B cell (primary cell): Measurements from ENCODE around the gene CCDC9B. TPM values are rescaled to one million over a fixed set of nuclear protein-coding genes. Genes with fewer than 3 reads are reported as not detected.

ENCODE experiments used
- ATAC-seq: fragments of 200-7000 bp; cut with Tn5 transposase; one replicate; pipeline ENCODE4 v1.10.0; 2021; ENCODE audit warnings: low read depth, mild to moderate bottlenecking, moderate number of reproducible peaks, moderate library complexity
- CTCF ChIA-PET: fragments of 350-600 bp; sonication (Branson Sonifier 250); formaldehyde crosslinking; loops from one replicate; lab custom pipeline; 2021; ENCODE audit warnings: antibody characterized with exemption, inconsistent platforms; lab: Charles Lee
- POLR2A ChIA-PET: fragments of 350-600 bp; sonication (Branson Sonifier 250); formaldehyde crosslinking; loops from one replicate; lab custom pipeline; 2021; ENCODE audit warnings: antibody characterized with exemption; lab: Charles Lee
- DNase-seq: peaks from one replicate; pipeline ENCODE4 v3.0.0; 2013
- H2AFZ ChIP-seq: 2 replicates; pipeline ENCODE4 v1.6.1; 2012; ENCODE audit warnings: mild to moderate bottlenecking, low read depth, low read length; ENCODE audit not compliant: insufficient read depth, poor library complexity, severe bottlenecking
- H3K27ac ChIP-seq, 2 donors: 1 replicate in 1 of 2; 2 replicates in 1 of 2; pipeline ENCODE4 v1.5.1; 2012 to 2013; ENCODE audit warnings: low read length in 2 of 2, mild to moderate bottlenecking in 2 of 2, moderate library complexity in 1 of 2
- H3K27me3 ChIP-seq, 4 experiments: fragments of 200-600 bp in 1 of 4; sonication (generic) in 1 of 4; replicated peaks in 1 of 4; 1 replicate in 2 of 4; 2 replicates in 2 of 4; pipeline versions ENCODE4 v1.6.1 to v1.7.0; 2013 to 2016; ENCODE audit warnings: low read length in 3 of 4, mild to moderate bottlenecking in 2 of 4, mixed read lengths in 1 of 4, moderate library complexity in 1 of 4; ENCODE audit not compliant: insufficient read depth in 4 of 4, control insufficient read depth in 3 of 4; ENCODE audit errors: control extremely low read depth in 1 of 4
- H3K36me3 ChIP-seq, 2 experiments: replicated peaks in 1 of 2; 1 replicate in 1 of 2; 2 replicates in 1 of 2; pipeline versions ENCODE4 v1.6.1 to v1.7.1; 2013; ENCODE audit warnings: low read length in 1 of 2; ENCODE audit not compliant: insufficient read depth in 2 of 2, control insufficient read depth in 1 of 2; ENCODE audit errors: control extremely low read depth in 1 of 2, extremely low read depth in 1 of 2
- H3K4me1 ChIP-seq, 2 donors: fragments of 200-600 bp in 1 of 2; sonication (generic) in 1 of 2; 1 replicate in 1 of 2; 2 replicates in 1 of 2; pipeline versions ENCODE4 v1.5.1 to v1.6.1; 2013 to 2017; ENCODE audit warnings: low read length in 2 of 2; ENCODE audit not compliant: control insufficient read depth in 2 of 2, insufficient read depth in 2 of 2
- H3K4me2 ChIP-seq: replicated peaks from 2 replicates; pipeline ENCODE3; 2012; ENCODE audit warnings: mild to moderate bottlenecking, low read depth, low read length; ENCODE audit not compliant: poor library complexity, severe bottlenecking
- H3K4me3 ChIP-seq, 5 experiments: fragments of 200-600 bp in 1 of 5; sonication (generic) in 1 of 5; 1 replicate in 3 of 5; 2 replicates in 2 of 5; pipeline versions ENCODE4 v1.5.1 to v1.7.0; 2011 to 2016; ENCODE audit warnings: low read length in 4 of 5, mild to moderate bottlenecking in 4 of 5, low read depth in 2 of 5, control low read depth in 1 of 5, moderate library complexity in 1 of 5; ENCODE audit not compliant: insufficient read depth in 1 of 5; ENCODE audit errors: control extremely low read depth in 1 of 5, extremely low read depth in 1 of 5
- H3K79me2 ChIP-seq: fragments of 200-600 bp; sonication (generic); one replicate; pipeline ENCODE4 v1.6.0; 2016; ENCODE audit warnings: low read length; ENCODE audit not compliant: control insufficient read depth, insufficient read depth
- H3K9ac ChIP-seq: fragments of 200-600 bp; sonication (generic); 2 replicates; pipeline ENCODE4 v1.6.1; 2017; ENCODE audit warnings: mild to moderate bottlenecking, low read length, moderate library complexity
- H3K9me3 ChIP-seq, 3 donors: one replicate each; pipeline versions ENCODE4 v1.6.1 to v1.7.1; 2013; ENCODE audit warnings: low read length in 2 of 3; ENCODE audit not compliant: control insufficient read depth in 2 of 3, insufficient read depth in 1 of 3; ENCODE audit errors: control extremely low read depth in 1 of 3
- H4K20me1 ChIP-seq: 2 replicates; pipeline ENCODE4 v1.6.0; 2012; ENCODE audit warnings: mild to moderate bottlenecking, low read length; ENCODE audit not compliant: insufficient read depth, control insufficient read depth, poor library complexity, severe bottlenecking
- H3K27ac Mint-ChIP-seq: one replicate; pipeline ENCODE4 v1.8.0; 2021; ENCODE audit warnings: mixed read lengths
- H3K27me3 Mint-ChIP-seq: one replicate; pipeline ENCODE4 v1.8.0; 2021; ENCODE audit warnings: mixed read lengths
- H3K4me1 Mint-ChIP-seq: one replicate; pipeline ENCODE4 v1.8.0; 2021; ENCODE audit warnings: mixed read lengths
- H3K4me3 Mint-ChIP-seq: one replicate; pipeline ENCODE4 v1.8.0; 2021; ENCODE audit warnings: mixed read lengths
- H3K9me3 Mint-ChIP-seq: one replicate; pipeline ENCODE4 v1.8.0; 2022; ENCODE audit warnings: mixed read lengths; ENCODE audit not compliant: insufficient read depth
- CTCF ChIP-seq: fragments of 200-600 bp; IDR thresholded peaks from one replicate; pipeline ENCODE4 v1.8.0; 2022; ENCODE audit warnings: antibody characterized with exemption, mild to moderate bottlenecking
- EZH2 ChIP-seq: IDR thresholded peaks from 2 replicates; pipeline ENCODE4 v1.6.1; 2012; ENCODE audit warnings: borderline replicate concordance, low read depth, mild to moderate bottlenecking, moderate library complexity, low read length; ENCODE audit not compliant: insufficient read depth, poor library complexity, severe bottlenecking
- WGBS: methylation state at CpG from one replicate; pipeline ENCODE4 v1.1.5; 2013; ENCODE audit warnings: missing lambda C conversion rate; ENCODE audit not compliant: insufficient coverage; 5-methylcytosine and 5-hydroxymethylcytosine counted together
- intact Hi-C: fragments of 100-400 bp; cut with micrococcal nuclease; formaldehyde crosslinking; loops from one replicate; pipeline ENCODE4 v1.10.0; 2022
- polyA plus RNA-seq: library from polyadenylated mRNA; depleted of rRNA; stranded (reverse); fragments of >200 nt; gene quantifications from 2 replicates; pipeline ENCODE4 v1.2.3, GENCODE V29; 2012
- total RNA-seq, 2 donors: library from RNA; stranded (reverse); fragments of 120-200 nt in 1 of 2; gene quantifications; 1 replicate in 1 of 2; 2 replicates in 1 of 2; pipeline versions ENCODE4 v1.2.3 to v1.2.4, GENCODE V29; 2013 to 2022

The CCDC9B gene
- total and polyA plus RNA-seq, 2 donors (not counting 1 experiment from before 2014, with no cell fraction given), result 1.6 to 2.4 TPM

- H3K4me1 ChIP-seq, result no peaks in the 10 kb centered on the region
- no peak for DNase-seq
- POLR2A ChIA-PET, result no interaction called here
- 80% methylated on average over 3 of the region's 6 CpGs for WGBS
- intact Hi-C loops, result no loop called here
- ATAC-seq, result no peak
- H3K27me3 ChIP-seq, result no peaks in the 10 kb centered on the region
- no peaks in the 10 kb centered on the region for H4K20me1 ChIP-seq
- no peak overlapping the region for H3K4me2 ChIP-seq
- H3K79me2 ChIP-seq, result no peaks in the 10 kb centered on the region
- Mint-ChIP-seq H3K4me3 (no peak overlapping the region), H3K27me3 (no peaks in the 10 kb centered on the region), H3K27ac (no peak overlapping the region), H3K9me3 (no peaks in the 10 kb centered on the region), H3K4me1 (no peaks in the 10 kb centered on the region)
- no peak overlapping the region for H2AFZ ChIP-seq
- TF ChIP-seq EZH2 (no peak), CTCF (no peak)
- CTCF ChIA-PET, result interaction anchor here (0.6 to 15.0 kb wide), 3 partner anchors 9 to 515 kb away, joined by 3 to 308 read pairs (median 6); no protein-coding TSS in a partner anchor
- H3K9ac ChIP-seq, result no peak overlapping the region
- no peaks in the 10 kb centered on the region for H3K36me3 ChIP-seq
- H3K9me3 ChIP-seq, result no peaks in the 10 kb centered on the region
- H3K27ac ChIP-seq, result no peak overlapping the region
- H3K4me3 ChIP-seq, result no peak overlapping the region
These were observed 5.3 kb upstream of the CCDC9B start for GRCh38 chr15:40345867-40346578.

GRCh38 chr15:40345225-40345866 is 4.6 kb upstream of the CCDC9B start:
- no peaks in the 10 kb centered on the region for H3K36me3 ChIP-seq
- H3K4me1 ChIP-seq, result no peaks in the 10 kb centered on the region
- no peak overlapping the region for H2AFZ ChIP-seq
- ChIA-PET POLR2A (no interaction called here), CTCF (interaction anchor here (1.1 to 15.0 kb wide), 16 partner anchors 9 to 118 kb away, joined by 3 to 382 read pairs (median 8); partner anchors contain the start of genes INAFM2, IVD and PLCB2)
- DNase-seq (no peak), ATAC-seq (no peak)
- no peak overlapping the region for H3K27ac ChIP-seq
- no peaks in the 10 kb centered on the region for H3K9me3 ChIP-seq
- 68% methylated on average over 8 of the region's 10 CpGs for WGBS
- H3K27ac Mint-ChIP-seq, result no peak overlapping the region
- intact Hi-C loops, result no loop called here
- H3K4me1 Mint-ChIP-seq, result no peaks in the 10 kb centered on the region
- H3K4me3 ChIP-seq, result no peak overlapping the region
- no peaks in the 10 kb centered on the region for H3K27me3 ChIP-seq
- H3K4me3 Mint-ChIP-seq, result no peak overlapping the region
- no peaks in the 10 kb centered on the region for H3K27me3 Mint-ChIP-seq
- no peaks in the 10 kb centered on the region for H3K9me3 Mint-ChIP-seq
- no peaks in the 10 kb centered on the region for H3K79me2 ChIP-seq
- no peak for TF ChIP-seq EZH2
- no peak for TF ChIP-seq CTCF
- H3K9ac ChIP-seq, result no peak overlapping the region
- no peak overlapping the region for H3K4me2 ChIP-seq
- no peaks in the 10 kb centered on the region for H4K20me1 ChIP-seq
